Esophagus muscularis mucosa (tissue), 4 donors: ENCODE results near the gene SLC16A12. TPM values are rescaled to one million over a fixed set of nuclear protein-coding genes. Genes with fewer than 3 reads are reported as not detected.
A peak's percentile ranks its signal among the peaks of the same experiment; 100 is the strongest.
"Not testable (repeated sequence)": the region's sequence is repeated elsewhere in the genome, so short reads cannot be mapped to it uniquely, and the experiment has no call there.

Source experiments
- DNase-seq: peaks from one replicate; pipeline ENCODE4 v3.0.0-alpha.2; 2017; ENCODE audit errors: extremely low spot score
- H3K27ac ChIP-seq, 4 donors: fragments of 200-600 bp; sonication (generic); replicated peaks in 1 of 4; 1 replicate in 3 of 4; 2 replicates in 1 of 4; pipeline ENCODE4 v1.5.1; 2016 to 2019; ENCODE audit warnings: mild to moderate bottlenecking in 1 of 4
- H3K27me3 ChIP-seq, 4 donors: fragments of 200-600 bp; sonication (generic); one replicate each; pipeline versions ENCODE4 v1.5.1 to v1.6.0; 2016 to 2019
- H3K36me3 ChIP-seq, 4 donors: fragments of 200-600 bp; sonication (generic); one replicate each; pipeline ENCODE4 v1.5.1; 2016 to 2019
- H3K4me1 ChIP-seq, 4 donors: fragments of 200-600 bp; sonication (generic); one replicate each; pipeline ENCODE4 v1.5.1; 2016 to 2019
- H3K4me3 ChIP-seq, 4 donors: fragments of 200-600 bp; sonication (generic); 1 replicate in 2 of 4; 2 replicates in 2 of 4; pipeline ENCODE4 v1.5.1; 2016 to 2019; ENCODE audit warnings: mild to moderate bottlenecking in 4 of 4, moderate library complexity in 1 of 4
- H3K9me3 ChIP-seq, 4 donors: fragments of 200-600 bp; sonication (generic); 1 replicate in 3 of 4; 2 replicates in 1 of 4; pipeline ENCODE4 v1.5.1; 2016 to 2019
- EP300 ChIP-seq: sonication (generic); formaldehyde crosslinking; IDR thresholded peaks from one replicate; pipeline ENCODE4 v1.6.1; 2017; ENCODE audit warnings: antibody characterized with exemption
- POLR2A ChIP-seq: fragments of 450-650 bp; IDR thresholded peaks from one replicate; pipeline ENCODE4 v1.6.1; 2017; ENCODE audit warnings: antibody characterized with exemption, moderate library complexity, mild to moderate bottlenecking, low read depth
- POLR2AphosphoS5 ChIP-seq, 2 donors: sonication (generic); formaldehyde crosslinking; IDR thresholded peaks; one replicate each; pipeline ENCODE4 v1.6.1; 2017; ENCODE audit warnings: antibody characterized with exemption in 2 of 2
- WGBS: methylation state at CpG from one replicate; pipeline ENCODE4 v1.1.5; 2018; 5-methylcytosine and 5-hydroxymethylcytosine counted together
- intact Hi-C: fragments of 100-400 bp; cut with DNase I; formaldehyde crosslinking; loops from one replicate; pipeline ENCODE4 v1.15.1; 2023
- total RNA-seq, 4 donors: library from RNA; depleted of rRNA; stranded (reverse); fragments of >200 nt; gene quantifications; one replicate each; pipeline versions ENCODE4 v1.1.0 to v1.2.1, GENCODE V29; 2016
- TF ChIP-seq, protein P1 (sequence below), 3 experiments: fragments of 200-600 bp in 2 of 3; fragments of 450-650 bp in 1 of 3; sonication (generic) in 2 of 3; IDR thresholded peaks; one replicate each; pipeline ENCODE4 v1.5.1; 2017 to 2019; ENCODE audit warnings: antibody characterized with exemption in 3 of 3, mild to moderate bottlenecking in 2 of 3, moderate library complexity in 1 of 3

SLC16A12 gene
- total RNA-seq, 4 donors from 2014 or later = 0.83 to 2.2 (median 1.9) TPM

DNA sequence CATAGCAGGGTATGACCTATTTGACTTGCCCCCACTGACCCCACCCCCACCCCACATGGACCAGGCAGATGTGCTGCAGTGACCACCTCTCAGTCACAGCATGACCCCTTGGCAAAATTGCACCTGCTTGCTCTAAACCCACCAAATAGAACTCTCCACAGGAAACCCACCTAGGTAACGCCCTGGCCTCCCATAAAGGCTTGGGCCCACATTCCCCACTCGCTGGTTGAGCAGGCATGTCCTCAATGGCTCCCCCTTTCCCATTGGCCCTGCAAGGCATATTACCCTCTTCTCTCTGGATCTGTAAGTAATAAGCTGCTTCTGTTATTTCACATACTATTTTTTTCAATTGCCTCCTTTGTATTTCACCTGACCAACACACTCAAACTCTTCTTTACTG, 140.3 kb downstream of the SLC16A12 start:
- Histone ChIP-seq H3K4me1 (peaks cover 27 to 55% (median 52%) of the 10 kb centered on the region in 4 donors), H3K27ac (no peak overlapping the region), H3K36me3 (no peaks in the 10 kb centered on the region), H3K27me3 (no peaks in the 10 kb centered on the region), H3K4me3 (peak overlapping the region in 1 of 4 donors; percentile 4), H3K9me3 (no peaks in the 10 kb centered on the region)
- TF ChIP-seq POLR2AphosphoS5 (IDR thresholded peaks at IDR 0.05) (no peak), POLR2A (no peak), EP300 (no peak)
- TF ChIP-seq, protein P1, sequence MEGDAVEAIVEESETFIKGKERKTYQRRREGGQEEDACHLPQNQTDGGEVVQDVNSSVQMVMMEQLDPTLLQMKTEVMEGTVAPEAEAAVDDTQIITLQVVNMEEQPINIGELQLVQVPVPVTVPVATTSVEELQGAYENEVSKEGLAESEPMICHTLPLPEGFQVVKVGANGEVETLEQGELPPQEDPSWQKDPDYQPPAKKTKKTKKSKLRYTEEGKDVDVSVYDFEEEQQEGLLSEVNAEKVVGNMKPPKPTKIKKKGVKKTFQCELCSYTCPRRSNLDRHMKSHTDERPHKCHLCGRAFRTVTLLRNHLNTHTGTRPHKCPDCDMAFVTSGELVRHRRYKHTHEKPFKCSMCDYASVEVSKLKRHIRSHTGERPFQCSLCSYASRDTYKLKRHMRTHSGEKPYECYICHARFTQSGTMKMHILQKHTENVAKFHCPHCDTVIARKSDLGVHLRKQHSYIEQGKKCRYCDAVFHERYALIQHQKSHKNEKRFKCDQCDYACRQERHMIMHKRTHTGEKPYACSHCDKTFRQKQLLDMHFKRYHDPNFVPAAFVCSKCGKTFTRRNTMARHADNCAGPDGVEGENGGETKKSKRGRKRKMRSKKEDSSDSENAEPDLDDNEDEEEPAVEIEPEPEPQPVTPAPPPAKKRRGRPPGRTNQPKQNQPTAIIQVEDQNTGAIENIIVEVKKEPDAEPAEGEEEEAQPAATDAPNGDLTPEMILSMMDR (IDR thresholded peaks at IDR 0.05) = no peak
- WGBS = 92% methylated on average over 2 of the region's 2 CpGs
- intact Hi-C loops = no loop called here
- peak; percentile 83 for DNase-seq

DNA sequence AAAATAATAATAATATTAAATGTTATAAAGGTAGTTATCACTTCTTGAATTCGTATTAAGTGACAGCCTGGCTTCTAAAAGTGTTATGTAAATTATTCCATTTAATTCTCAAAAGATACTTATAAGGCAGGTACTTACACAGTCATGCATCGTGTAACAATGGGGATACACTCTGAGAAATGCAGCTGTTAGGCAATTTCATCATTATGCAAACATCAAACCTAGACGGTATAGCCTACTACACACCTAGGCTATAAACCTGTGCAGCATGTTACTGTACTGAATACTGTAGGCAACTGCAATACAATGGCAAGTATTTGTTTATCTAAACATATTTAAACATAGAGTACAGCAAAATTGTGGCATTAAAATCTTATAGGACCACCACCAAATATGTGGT, 141.5 kb downstream of the SLC16A12 start:
- Histone ChIP-seq H3K36me3 (no peaks in the 10 kb centered on the region), H3K4me3 (peak overlapping the region; percentile 58 to 65 (median 61)), H3K4me1 (peaks cover 27 to 63% (median 58%) of the 10 kb centered on the region in 4 donors), H3K27ac (peak overlapping the region; percentile 75 to 84 (median 81)), H3K9me3 (no peaks in the 10 kb centered on the region), H3K27me3 (no peaks in the 10 kb centered on the region)
- TF ChIP-seq POLR2AphosphoS5 (IDR thresholded peaks at IDR 0.05) (no peak), POLR2A (no peak), EP300 (no peak)
- TF ChIP-seq, protein P1 (IDR thresholded peaks at IDR 0.05) = no peak
- WGBS = 19% methylated on average over 3 of the region's 3 CpGs
- no peak for DNase-seq
- intact Hi-C loops = no loop called here

DNA sequence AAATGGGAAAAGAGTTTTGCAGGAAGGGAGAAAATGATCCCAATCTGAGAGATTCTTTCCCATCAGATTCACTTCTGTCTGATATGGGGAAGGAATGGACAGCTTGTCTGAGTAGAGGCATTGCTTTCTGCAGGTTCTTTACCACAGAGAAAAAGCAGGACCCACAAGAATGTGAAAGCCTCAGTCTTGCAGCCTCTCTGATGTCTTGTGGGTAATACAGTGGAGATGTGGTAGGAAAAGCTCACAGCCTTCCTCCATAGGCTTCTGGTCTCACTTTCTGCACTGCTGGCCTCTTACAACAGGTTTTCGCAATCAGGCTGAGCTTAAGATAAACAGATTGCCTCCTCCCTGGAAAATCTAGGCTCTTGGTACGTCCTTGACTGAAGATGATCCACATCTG, 142.4 kb downstream of the SLC16A12 start:
- H3K27me3 ChIP-seq = no peaks in the 10 kb centered on the region
- H3K9me3 ChIP-seq = no peaks in the 10 kb centered on the region
- 20% methylated on average over 2 of the region's 2 CpGs for WGBS
- H3K27ac ChIP-seq = peak overlapping the region; percentile 75 to 84 (median 81)
- peak overlapping the region; percentile 58 to 65 (median 61) for H3K4me3 ChIP-seq
- peak; percentile 82 for DNase-seq
- peaks cover 27 to 69% (median 63%) of the 10 kb centered on the region in 4 donors for H3K4me1 ChIP-seq
- intact Hi-C loops = no loop called here
- H3K36me3 ChIP-seq = no peaks in the 10 kb centered on the region
- peak; percentile 51 to 69 for TF ChIP-seq POLR2AphosphoS5 (IDR thresholded peaks at IDR 0.05)
- TF ChIP-seq, protein P1 (IDR thresholded peaks at IDR 0.05) = no peak

DNA sequence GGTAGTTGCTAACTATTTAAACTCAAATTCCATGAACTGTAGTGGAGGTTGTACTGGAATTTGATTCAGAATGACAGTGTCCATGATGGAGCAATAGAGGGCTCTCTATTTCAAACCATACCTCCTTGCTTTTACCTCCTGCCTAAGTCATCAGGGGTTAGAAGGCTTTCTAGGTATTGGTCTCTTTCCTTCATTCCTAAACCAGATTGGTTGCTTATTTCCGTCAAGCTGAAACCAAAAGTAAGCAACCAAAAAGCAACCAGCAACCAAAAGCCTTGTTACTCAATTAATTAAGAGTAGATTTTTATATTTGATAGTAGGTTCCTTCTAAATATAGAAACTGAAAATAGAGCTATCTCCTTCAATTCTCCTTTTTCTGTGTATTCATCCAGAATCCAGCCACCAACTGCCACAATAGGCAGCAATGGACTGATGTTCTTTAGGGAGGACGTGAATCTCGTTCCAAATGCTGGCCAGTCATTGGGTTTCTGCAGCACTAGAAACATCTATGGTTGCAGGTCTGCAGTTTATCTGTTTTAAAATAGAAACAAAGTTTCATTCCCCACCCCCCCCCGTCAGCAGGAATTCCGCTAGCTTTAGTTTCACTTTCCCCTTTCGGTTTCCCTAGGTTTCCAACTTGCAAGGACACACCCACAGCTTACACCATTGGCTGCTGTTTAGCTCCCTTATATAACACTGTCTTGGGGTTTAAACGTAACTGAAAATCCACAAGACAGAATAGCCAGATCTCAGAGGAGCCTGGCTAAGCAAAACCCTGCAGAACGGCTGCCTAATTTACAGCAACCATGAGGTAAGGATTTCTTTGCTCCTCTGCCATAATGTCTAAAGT, 143.3 kb downstream of the SLC16A12 start, which contains the start of gene IFIT1:
TSS of gene IFIT1 (plus strand) at position 717 of the 850 bp plus-strand sequence. CDS start at position 807, 90 bp downstream.
- Histone ChIP-seq H3K9me3 (no peaks in the 10 kb centered on the region), H3K27me3 (no peaks in the 10 kb centered on the region), H3K27ac (peak within 1 kb of the TSS; percentile 75 to 84 (median 81)), H3K36me3 (no peaks in the 10 kb centered on the region), H3K4me3 (peak within 1 kb of the TSS; percentile 58 to 65 (median 61)), H3K4me1 (peaks cover 27 to 67% (median 63%) of the 10 kb centered on the region in 4 donors)
- TF ChIP-seq EP300 = no peak
- peak; percentile 71 to 81 for TF ChIP-seq POLR2AphosphoS5 (IDR thresholded peaks at IDR 0.05)
- DNase-seq = peak; percentile 91
- intact Hi-C loops = no loop called here
- 1% methylated on average over 8 of the region's 8 CpGs for WGBS

DNA sequence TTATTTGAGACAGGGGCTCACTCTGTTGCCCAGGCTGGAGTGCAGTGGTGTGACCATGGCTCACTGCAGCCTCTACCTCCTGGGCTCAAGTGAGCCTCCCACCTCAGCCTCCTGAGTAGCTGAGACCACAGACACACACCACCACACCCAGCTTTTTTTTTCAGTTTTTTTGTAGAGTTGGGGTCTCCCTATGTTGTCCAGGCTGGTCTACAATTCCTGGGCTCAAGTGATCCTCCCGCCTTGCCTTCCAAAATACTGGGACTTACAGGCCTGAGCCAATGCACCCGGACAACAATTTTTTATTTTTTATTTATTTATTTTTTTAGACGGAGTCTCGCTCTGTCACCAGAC, 144.2 kb downstream of the SLC16A12 start:
- DNase-seq, H3K9me3 ChIP-seq, intact Hi-C loops: not testable (repeated sequence)

More for the DNA sequence above, 144.2 kb downstream of the SLC16A12 start:
- H3K27ac ChIP-seq = peak overlapping the region; percentile 75 to 84 (median 81)
- H3K27me3 ChIP-seq, H3K4me3 ChIP-seq, H3K36me3 ChIP-seq: not testable (repeated sequence)
- peaks cover 27 to 67% (median 63%) of the 10 kb centered on the region in 4 donors for H3K4me1 ChIP-seq
- 85% methylated on average over 4 of the region's 4 CpGs for WGBS
